ENCODE measurements around the gene PPP1R14B. TPM values are rescaled to one million over a fixed set of nuclear protein-coding genes. Genes with fewer than 3 reads are reported as not detected.

The PPP1R14B gene
- total and polyA plus RNA-seq, 2 of the 13 experiments (the other 11 are each of a cell fraction or from before 2014, with no cell fraction given), result 110 to 148 TPM

DNA sequence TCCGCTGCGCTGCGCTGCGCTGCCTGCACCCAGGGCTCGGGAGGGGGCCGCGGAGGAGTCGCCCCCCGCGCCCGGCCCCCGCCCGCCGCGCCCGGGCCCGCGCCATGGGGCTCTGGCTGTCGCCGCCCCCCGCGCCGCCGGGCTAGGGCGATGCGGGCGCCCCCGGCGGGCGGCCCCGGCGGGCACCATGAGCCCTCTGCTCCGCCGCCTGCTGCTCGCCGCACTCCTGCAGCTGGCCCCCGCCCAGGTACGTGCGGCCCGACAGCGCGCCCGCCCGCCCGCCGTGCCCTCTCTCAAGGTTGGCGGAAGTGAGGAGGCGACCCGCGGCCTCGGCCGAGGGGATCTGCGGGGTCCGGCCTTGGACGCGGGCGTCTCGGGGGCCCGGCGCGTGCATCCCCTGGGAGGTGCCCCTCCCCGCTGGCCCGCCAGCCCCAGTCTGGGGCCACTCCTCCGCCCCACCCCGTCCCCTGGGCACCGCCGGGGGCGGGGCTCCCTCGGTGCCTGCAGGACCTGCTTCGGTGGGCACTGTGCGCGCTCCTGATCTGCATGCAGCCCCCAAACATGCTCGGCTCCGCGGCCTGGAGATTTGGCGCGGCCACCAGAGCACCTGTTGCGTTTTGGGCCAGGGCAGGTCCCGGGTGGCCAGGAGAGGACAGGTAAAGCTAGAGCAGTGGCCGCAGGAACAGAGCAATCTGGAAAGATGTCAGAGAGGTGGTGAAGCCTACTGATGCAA is 11.9 kb downstream of the PPP1R14B start (continued):
- TF ChIP-seq SMC3 (IDR thresholded peaks at IDR 0.05; ENCODE audit: low read length) (no peak), ZNF382 (CRISPR knock-in tag; IDR thresholded peaks at IDR 0.05; ENCODE audit: borderline replicate concordance) (no peak), ZSCAN25 (CRISPR knock-in tag; IDR thresholded peaks at IDR 0.05) (peak; percentile 51; the same call in 1 of the 2 replicates), ZNF263 (CRISPR knock-in tag; IDR thresholded peaks at IDR 0.05) (no peak), HOXA3 (CRISPR knock-in tag; IDR thresholded peaks at IDR 0.05) (peak; percentile 40; the same call in 1 of the 2 replicates)
- TF ChIP-seq, protein P1, sequence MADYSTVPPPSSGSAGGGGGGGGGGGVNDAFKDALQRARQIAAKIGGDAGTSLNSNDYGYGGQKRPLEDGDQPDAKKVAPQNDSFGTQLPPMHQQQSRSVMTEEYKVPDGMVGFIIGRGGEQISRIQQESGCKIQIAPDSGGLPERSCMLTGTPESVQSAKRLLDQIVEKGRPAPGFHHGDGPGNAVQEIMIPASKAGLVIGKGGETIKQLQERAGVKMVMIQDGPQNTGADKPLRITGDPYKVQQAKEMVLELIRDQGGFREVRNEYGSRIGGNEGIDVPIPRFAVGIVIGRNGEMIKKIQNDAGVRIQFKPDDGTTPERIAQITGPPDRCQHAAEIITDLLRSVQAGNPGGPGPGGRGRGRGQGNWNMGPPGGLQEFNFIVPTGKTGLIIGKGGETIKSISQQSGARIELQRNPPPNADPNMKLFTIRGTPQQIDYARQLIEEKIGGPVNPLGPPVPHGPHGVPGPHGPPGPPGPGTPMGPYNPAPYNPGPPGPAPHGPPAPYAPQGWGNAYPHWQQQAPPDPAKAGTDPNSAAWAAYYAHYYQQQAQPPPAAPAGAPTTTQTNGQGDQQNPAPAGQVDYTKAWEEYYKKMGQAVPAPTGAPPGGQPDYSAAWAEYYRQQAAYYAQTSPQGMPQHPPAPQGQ (CRISPR knock-in tag; IDR thresholded peaks at IDR 0.05; ENCODE audit: borderline replicate concordance), result no peak

DNA sequence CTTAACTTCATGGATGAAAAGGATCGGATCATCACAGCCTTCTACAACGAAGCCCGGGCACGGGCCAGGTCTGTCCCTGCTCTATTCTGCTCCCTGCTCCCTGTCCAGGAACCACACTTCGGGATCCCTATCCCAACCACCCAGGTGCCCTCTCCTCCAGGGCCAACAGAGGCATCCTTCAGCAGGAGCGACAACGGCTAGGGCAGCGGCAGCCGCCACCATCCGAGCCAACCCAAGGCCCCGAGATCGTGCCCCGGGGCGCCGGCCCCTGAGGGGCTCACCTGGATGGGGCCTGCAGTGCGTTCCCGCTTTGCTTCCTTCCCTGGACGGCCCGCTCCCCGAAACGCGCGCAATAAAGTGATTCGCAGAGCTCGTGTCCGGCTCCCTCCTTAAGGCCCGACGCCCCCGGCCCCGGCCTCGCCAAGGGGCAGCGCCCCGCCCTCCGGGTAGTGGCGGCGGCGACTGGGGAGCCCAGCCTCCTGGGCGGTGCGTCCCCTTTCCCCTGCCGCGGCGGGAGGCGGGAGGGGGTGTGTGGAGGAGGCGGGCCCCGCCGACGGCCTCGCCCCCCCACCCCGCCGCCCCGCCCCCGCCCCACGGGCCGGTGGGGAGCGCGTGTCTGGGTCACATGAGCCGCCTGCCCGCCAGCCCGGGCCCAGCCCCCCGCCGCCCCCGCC is 12.7 kb downstream of the PPP1R14B start, which contains the start of gene VEGFB:
Gene VEGFB, plus strand, starts transcription at position 672 of the 674 bp plus-strand sequence. CDS start 250 bp downstream, outside the sequence.
- Histone ChIP-seq H3K79me2 (ENCODE audit: insufficient read depth, low read length) (peaks cover 3% of the 10 kb centered on the region), H3K27me3 (ENCODE audit: control insufficient read depth in 1 of 2, insufficient read depth in 2 of 2, low read length in 2 of 2) (no peaks in the 10 kb centered on the region), H3K4me3 (replicated peaks in 1 of 3; ENCODE audit: insufficient read depth in 1 of 3, low read depth in 2 of 3, low read length in 3 of 3) (peak within 1 kb of the TSS; percentile 60 to 80 (median 76)), H3K27ac (ENCODE audit: extremely low read length, insufficient read depth, low read length) (peak within 1 kb of the TSS; percentile 43), H3K4me2 (ENCODE audit: low read depth, low read length) (peak within 1 kb of the TSS; percentile 76), H3K9me3 (ENCODE audit: low read length) (no peaks in the 10 kb centered on the region), H2AFZ (ENCODE audit: low read length) (no peak within 1 kb of the TSS), H3K9ac (ENCODE audit: insufficient read depth, low read depth, low read length) (peak within 1 kb of the TSS; percentile 68), H3K36me3 (replicated peaks in 1 of 2; ENCODE audit: control insufficient read depth in 1 of 2, insufficient read depth in 2 of 2, low read length in 2 of 2) (no peaks in the 10 kb centered on the region; a peak in 1 of 5 replicates), H4K20me1 (ENCODE audit: insufficient read depth, low read length) (no peaks in the 10 kb centered on the region), H3K4me1 (ENCODE audit: insufficient read depth, low read length) (peaks cover 74% of the 10 kb centered on the region)
- no peak for FAIRE-seq
- in situ Hi-C loops (cut with HindIII; ENCODE audit: extremely low pct_ligation_motif_present, low pct_unique_long_range_greater_than_20kb) (no loop called here), intact Hi-C loops (cut with micrococcal nuclease; ENCODE audit: unreplicated experiment) (no loop called here)
- ChIA-PET CTCF (ENCODE audit: low intra/inter-chr PET ratio, low total read pairs) (no interaction called here), POLR2A (interaction anchor here (1.6 to 1.8 kb wide), 2 partner anchors 8 to 12 kb away, joined by 6 to 7 read pairs; partner anchors contain the start of genes NUDT22 and TRPT1)
- 12% methylated on average over 12 of the region's 62 CpGs for WGBS (ENCODE audit: low lambda C conversion rate)
- DNase-seq (ENCODE audit: low spot score), result no peak
- no TSS peak for BruUV-seq (replicated peaks)
- ATAC-seq, result peak; percentile 8; the same call in 2 of the 3 replicates
- no peak for TF ChIP-seq ZNF430 (CRISPR knock-in tag; IDR thresholded peaks at IDR 0.05)
- TF ChIP-seq, protein P2, sequence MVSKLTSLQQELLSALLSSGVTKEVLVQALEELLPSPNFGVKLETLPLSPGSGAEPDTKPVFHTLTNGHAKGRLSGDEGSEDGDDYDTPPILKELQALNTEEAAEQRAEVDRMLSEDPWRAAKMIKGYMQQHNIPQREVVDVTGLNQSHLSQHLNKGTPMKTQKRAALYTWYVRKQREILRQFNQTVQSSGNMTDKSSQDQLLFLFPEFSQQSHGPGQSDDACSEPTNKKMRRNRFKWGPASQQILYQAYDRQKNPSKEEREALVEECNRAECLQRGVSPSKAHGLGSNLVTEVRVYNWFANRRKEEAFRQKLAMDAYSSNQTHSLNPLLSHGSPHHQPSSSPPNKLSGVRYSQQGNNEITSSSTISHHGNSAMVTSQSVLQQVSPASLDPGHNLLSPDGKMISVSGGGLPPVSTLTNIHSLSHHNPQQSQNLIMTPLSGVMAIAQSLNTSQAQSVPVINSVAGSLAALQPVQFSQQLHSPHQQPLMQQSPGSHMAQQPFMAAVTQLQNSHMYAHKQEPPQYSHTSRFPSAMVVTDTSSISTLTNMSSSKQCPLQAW (CRISPR knock-in tag; IDR thresholded peaks at IDR 0.05), result 0 out of 2 replicates have a peak, but pooled peaks have one; percentile 17
- TF ChIP-seq, protein P3, sequence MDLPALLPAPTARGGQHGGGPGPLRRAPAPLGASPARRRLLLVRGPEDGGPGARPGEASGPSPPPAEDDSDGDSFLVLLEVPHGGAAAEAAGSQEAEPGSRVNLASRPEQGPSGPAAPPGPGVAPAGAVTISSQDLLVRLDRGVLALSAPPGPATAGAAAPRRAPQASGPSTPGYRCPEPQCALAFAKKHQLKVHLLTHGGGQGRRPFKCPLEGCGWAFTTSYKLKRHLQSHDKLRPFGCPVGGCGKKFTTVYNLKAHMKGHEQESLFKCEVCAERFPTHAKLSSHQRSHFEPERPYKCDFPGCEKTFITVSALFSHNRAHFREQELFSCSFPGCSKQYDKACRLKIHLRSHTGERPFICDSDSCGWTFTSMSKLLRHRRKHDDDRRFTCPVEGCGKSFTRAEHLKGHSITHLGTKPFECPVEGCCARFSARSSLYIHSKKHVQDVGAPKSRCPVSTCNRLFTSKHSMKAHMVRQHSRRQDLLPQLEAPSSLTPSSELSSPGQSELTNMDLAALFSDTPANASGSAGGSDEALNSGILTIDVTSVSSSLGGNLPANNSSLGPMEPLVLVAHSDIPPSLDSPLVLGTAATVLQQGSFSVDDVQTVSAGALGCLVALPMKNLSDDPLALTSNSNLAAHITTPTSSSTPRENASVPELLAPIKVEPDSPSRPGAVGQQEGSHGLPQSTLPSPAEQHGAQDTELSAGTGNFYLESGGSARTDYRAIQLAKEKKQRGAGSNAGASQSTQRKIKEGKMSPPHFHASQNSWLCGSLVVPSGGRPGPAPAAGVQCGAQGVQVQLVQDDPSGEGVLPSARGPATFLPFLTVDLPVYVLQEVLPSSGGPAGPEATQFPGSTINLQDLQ (CRISPR knock-in tag; IDR thresholded peaks at IDR 0.05), result no peak
- no peak for TF ChIP-seq CENPX (CRISPR knock-in tag; IDR thresholded peaks at IDR 0.05)
- TF ChIP-seq, protein P4, sequence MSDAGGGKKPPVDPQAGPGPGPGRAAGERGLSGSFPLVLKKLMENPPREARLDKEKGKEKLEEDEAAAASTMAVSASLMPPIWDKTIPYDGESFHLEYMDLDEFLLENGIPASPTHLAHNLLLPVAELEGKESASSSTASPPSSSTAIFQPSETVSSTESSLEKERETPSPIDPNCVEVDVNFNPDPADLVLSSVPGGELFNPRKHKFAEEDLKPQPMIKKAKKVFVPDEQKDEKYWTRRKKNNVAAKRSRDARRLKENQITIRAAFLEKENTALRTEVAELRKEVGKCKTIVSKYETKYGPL (CRISPR knock-in tag; IDR thresholded peaks at IDR 0.05), result no peak
- TF ChIP-seq ZNF501 (CRISPR knock-in tag; IDR thresholded peaks at IDR 0.05), result 0 out of 2 replicates have a peak, but pooled peaks have one; percentile 18
- TF ChIP-seq ZNF724P (CRISPR knock-in tag; IDR thresholded peaks at IDR 0.05; ENCODE audit: borderline replicate concordance), result no peak

Measured in HepG2 (cell line).